GM19372 (cell line): ENCODE measurements around the gene ABHD1.
"Not testable (repeated sequence)": the region's sequence is repeated elsewhere in the genome, so short reads cannot be mapped to it uniquely, and the experiment has no call there.

Experiments
- ATAC-seq: cut with Tn5 transposase; IDR thresholded peaks from one replicate; pipeline ENCODE4 v1.9.1; 2021; ENCODE audit warnings: mild to moderate bottlenecking, low read depth, moderate library complexity; ENCODE audit not compliant: unreplicated experiment

The ABHD1 gene

GRCh38 chr2:27159271-27159670 is 35.7 kb downstream of the ABHD1 start:
- ATAC-seq: no peak

- no peak for ATAC-seq
Measured at GRCh38 chr2:27160191-27160590, 36.6 kb downstream of the ABHD1 start.

GRCh38 chr2:27162151-27163121 is 38.8 kb downstream of the ABHD1 start:
- no peak for ATAC-seq

GRCh38 chr2:27164960-27165763 is 41.5 kb downstream of the ABHD1 start:
- ATAC-seq: no peak

- ATAC-seq: no peak
Measured at GRCh38 chr2:27170581-27171337, 47.1 kb downstream of the ABHD1 start.

GRCh38 chr2:27171351-27171848 is 47.8 kb downstream of the ABHD1 start:
- ATAC-seq: no peak

GRCh38 chr2:27174638-27175037 is 51.0 kb downstream of the ABHD1 start:
- ATAC-seq: no peak

- ATAC-seq: no peak
Measured at GRCh38 chr2:27175330-27175729, 51.7 kb downstream of the ABHD1 start.

GRCh38 chr2:27175781-27176180 is 52.2 kb downstream of the ABHD1 start:
- not testable (repeated sequence) for ATAC-seq

GRCh38 chr2:27177441-27178351 is 54.1 kb downstream of the ABHD1 start:
- ATAC-seq: no peak

- ATAC-seq: no peak
Measured at GRCh38 chr2:27178469-27178868, 54.9 kb downstream of the ABHD1 start.

GRCh38 chr2:27179344-27180000 is 55.9 kb downstream of the ABHD1 start:
- ATAC-seq: no peak
